PC-3 (cell line): ENCODE results near the gene SPRED2.

Source experiments
- CTCF ChIP-seq: fragments of 300-600 bp; sonication (generic); conservative IDR thresholded peaks from 2 replicates; pipeline ENCODE4 v1.5.1; 2017; ENCODE audit warnings: antibody characterized with exemption, low read depth, mild to moderate bottlenecking, low read length
- EZH2 ChIP-seq: fragments of 300-600 bp; sonication (generic); IDR thresholded peaks from one replicate; pipeline ENCODE4 v1.6.1; 2017; ENCODE audit warnings: antibody characterized with exemption, mild to moderate bottlenecking, low read length; ENCODE audit not compliant: unreplicated experiment
- EZH2phosphoT487 ChIP-seq: fragments of 300-600 bp; sonication (generic); IDR thresholded peaks from 2 replicates; pipeline ENCODE4 v1.6.1; 2018; ENCODE audit warnings: mild to moderate bottlenecking, antibody characterized with exemption, low read length, borderline replicate concordance

- no peak for TF ChIP-seq CTCF
- TF ChIP-seq EZH2 = no peak
- no peak for TF ChIP-seq EZH2phosphoT487
These were observed 14.8 kb downstream of the SPRED2 start for GRCh38 chr2:65417509-65418085.
